ENCODE measurements around the gene MGLL.

The MGLL gene

DNA sequence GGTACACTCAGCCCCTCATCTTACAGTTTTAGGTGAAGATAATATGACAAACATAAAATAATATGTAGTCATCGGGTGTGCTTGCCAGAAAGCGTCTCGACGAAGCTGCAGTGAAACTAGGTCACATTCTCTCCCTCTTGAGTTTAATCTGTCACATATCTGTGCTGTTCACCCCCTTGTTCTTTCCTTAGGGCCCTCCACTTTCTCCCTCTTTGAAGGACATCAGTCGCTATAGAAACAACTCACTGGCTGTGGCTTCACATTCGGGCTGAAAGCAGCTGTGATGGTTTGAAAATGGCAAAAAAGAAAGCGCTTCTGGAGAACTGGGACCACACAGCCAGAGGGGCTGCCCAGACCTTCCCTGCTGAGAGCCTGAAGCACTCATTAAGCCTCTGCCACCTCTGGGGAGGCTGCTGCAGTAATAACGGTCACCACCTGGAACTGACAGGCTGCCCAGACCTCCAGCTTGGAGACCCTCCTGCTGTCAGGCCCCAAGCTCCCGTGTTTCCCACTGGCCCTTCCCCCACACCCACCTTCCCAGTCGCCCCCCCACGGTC lies 99.2 kb downstream of the MGLL start:
- no peak for DNase-seq (ENCODE audit: low read depth, low spot score)

DNA sequence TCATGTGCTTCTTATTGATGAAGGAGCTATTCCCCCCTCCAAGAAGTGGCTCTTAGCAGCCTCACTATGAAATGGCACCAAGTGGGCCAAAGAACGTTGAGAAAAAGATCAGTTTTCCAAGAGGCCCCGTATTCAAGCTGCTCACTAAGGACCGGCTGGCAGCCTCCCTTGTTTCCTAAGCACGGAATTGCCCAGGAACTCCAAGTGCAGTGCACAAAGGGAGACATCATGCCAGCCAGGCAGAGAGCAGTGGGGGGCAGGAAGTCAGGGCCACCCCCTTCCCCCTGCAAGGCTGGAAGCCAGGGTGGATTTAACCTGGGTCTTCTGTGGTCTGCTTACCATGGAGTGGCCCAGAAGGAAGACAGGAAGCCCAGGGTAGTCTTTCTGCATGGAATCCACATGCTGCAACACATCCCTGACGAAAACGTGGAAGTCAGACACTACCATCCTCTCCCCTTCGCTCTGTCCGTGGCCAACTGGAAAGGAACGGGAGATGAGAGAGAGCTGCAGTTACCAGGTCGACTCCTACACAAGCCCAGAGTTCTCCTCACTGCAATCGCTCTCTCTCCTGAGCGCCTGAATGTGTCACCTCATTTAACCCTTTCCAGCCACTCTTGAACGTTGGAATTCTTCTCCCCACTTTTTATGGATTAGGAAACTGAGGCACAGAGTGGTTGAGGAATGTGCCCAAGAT lies 100.1 kb downstream of the MGLL start:
- no peak for DNase-seq (ENCODE audit: low read depth, low spot score)

DNA sequence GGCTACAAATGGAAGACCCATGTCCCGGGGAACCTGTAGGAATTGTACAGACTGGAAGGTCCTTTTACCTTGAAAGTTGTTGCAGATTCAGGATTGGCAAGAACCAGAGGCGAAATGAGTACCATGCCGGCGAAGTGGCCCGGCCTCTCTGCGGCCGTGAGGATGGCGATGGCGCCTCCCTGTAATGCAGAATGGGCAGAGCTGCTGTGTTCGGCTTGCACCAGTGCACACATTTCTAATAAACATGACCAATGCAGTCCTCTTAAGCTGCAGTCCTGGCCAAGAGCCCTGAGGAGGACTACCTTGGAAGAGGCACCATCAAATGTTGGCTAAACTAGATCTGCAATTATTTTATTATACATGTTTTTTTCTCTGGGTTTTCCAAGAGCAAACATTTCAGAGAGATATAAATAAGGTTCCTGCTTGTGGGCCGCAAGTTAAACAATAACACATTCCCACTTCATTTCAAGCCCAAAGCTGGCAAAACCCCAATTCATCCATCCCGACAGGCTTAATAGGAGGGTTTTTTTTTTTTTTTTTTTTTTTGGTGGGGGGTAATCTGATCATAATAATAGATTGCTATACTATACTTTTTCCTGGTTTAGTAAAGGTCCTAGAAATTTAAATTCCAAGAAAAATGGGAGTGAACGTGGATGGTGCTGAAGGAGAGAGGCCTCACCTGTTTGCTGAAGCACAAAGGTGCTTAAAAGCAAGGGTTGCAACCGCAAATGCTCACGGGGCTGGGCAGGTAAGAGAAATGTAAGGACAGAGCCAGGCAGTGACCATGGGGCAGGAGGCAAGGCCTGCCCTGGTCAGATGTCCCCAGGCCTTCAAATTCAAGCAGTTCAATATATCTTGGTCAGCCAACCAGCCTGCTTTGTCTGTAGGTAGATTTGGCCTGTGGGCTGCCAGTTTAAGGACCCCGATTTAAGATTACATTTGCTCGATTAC lies 101.1 kb downstream of the MGLL start:
- DNase-seq (ENCODE audit: low read depth, low spot score): no peak

DNA sequence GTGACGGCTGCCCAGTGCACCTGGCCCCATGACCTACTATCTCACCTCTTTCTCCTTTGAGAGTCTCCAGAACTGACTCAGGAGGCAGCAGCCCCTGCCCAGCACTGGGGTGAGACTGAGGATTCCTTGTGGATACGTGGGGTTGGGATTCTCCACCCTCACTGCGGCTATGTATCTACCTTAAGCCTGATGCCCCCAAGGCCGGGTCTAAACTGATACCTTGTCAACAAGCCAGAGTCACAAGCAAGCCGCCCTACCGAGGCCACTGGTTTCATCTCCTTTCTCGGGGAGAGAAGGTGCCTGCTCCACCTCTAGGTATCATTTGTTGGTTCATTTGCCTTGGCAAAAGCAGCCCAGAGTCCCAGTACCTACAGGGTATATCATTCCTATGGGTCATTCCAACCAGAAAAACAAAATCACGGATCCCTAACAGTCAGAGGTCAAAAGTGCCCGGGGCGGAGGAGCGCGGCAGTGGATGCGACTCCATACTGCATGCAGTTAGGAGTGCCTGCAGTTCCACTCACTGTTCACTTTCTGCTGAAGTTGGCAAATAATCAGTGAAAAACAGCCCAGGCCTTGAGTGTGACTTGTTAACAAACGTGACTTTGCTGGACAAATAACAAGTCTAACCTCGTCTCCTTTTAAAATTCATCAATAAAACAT lies 102.0 kb downstream of the MGLL start:
- no peak for DNase-seq (ENCODE audit: low read depth, low spot score)

DNA sequence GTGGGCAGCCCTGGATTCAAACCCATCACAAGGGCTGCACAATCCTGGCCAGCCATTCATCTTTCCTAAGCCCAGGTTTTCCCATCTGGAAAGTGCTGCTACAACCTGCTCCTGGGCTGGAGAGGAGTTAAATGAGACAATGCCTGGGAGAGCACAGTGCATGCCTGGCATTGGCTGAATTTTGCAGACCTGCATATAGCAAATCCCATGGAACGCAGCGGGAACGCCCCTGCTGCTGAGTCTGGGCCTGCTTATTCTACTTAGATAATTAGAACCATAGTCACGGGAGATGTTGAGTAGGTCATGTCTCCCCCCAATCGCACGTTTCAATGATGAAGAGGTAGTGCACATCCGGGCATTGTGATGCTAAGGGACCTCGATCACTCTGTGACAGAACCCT lies 102.9 kb downstream of the MGLL start:
- DNase-seq (ENCODE audit: low read depth, low spot score): no peak

DNA sequence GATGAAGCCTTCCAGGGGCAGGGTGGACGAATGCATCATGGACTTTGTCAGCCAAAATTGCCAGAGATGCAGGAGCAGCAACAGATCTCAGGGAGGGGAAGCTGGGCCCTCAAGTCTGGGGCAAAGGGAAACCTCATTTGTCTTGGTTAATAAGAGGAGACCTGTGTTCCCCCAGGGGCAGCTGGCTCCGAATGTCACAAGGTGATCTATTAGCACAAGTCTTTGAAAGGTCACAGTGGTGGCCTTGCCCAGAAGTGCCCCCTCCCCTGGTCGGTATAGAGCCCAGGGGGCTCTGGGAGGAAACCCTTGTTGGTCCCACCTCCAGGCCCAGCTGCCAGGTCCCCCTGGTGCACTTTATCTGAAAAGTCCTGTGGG lies 103.4 kb downstream of the MGLL start:
- DNase-seq (ENCODE audit: low read depth, low spot score): no peak

DNA sequence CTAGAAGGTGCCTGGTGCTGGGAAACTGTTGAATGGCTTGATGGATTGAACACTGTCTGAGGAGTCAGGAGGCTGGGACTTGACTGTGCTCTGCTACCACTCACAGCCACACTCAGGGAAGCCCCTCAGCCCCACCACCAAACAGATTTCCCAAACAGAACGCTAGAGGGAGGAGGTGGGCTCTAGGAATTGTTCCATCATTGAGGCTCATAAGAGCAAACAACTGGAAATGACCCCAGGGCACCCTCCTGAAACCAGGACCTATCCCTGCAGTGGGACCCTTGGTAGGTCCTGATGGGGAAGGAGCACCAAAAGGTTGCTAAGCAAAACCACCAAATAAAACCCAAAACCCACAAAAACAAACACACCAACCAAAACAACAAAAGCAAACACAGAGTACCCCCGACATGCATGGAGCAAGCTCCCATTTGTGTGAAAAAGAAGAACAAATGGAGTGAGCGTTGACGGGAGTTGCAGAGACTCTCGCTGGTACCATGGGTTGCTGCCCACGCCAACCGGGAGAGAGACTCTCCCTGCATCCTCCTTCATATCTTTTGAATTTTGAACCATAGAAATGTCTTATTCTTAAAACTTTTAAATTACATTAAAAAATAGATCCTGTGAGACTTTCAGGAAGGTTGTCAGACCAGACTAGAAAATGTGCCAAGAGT lies 103.9 kb downstream of the MGLL start:
- DNase-seq (ENCODE audit: low read depth, low spot score): no peak

DNA sequence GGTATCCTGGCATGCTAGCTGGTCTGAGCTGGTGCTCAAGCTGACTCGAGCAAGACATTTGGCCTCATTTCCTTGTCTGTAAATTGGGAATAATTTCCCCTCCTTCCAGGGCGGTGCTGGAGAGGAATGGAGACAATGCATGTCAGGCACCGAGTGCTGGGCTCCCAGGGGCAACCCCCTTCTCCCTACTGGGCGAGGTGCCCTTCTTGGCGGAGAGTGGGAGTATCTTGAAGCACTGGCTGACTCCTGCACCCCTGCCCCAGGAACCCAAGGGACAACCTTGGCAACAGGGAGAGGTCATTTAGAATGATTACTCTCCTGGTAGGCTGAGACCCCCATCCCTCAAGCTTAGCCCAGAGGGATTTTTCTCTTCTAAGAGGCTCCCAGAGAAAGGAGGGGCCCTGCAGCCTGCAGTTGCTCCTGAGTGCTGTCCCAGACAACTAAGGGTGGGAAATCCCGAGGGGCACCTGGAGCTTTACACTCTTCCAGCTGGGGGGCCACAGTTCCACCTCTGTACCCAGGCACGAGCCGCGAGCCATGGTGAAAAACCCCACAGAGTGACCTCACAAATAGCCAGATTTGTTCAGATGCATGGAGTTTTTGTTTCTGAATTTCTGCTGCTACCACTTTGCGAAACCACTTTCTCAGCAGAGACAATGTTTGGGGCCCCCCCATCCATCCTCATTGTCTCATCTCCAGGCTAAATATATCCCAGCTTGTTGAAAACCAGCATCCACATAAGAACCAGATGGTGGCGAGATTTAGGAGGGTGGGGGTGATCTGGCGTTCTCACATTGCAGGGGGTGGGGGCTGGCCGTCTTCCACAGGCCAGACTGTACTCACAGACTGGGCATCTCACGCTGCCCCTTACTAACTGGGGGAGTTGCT lies 104.7 kb downstream of the MGLL start:
- DNase-seq (ENCODE audit: low read depth, low spot score): no peak

DNA sequence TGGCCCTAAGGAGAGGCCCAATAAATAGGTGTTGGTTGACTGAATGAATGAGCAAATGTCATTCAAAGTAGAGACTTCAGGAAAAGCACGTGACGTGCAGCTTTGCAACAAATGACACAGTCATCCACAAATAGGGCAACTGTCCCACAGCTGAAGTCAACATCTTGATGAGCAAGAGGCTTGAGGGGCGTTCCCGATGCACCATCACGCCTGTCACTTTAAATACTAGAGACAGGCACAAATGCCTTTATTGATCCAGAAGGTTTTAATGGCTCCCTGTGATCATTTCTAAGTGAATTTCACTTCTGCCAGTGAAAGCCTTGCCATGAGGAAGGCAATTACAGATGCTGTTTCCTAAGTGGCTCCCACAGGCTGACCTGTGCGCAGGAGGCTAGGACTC lies 105.9 kb downstream of the MGLL start:
- no peak for DNase-seq (ENCODE audit: low read depth, low spot score)

DNA sequence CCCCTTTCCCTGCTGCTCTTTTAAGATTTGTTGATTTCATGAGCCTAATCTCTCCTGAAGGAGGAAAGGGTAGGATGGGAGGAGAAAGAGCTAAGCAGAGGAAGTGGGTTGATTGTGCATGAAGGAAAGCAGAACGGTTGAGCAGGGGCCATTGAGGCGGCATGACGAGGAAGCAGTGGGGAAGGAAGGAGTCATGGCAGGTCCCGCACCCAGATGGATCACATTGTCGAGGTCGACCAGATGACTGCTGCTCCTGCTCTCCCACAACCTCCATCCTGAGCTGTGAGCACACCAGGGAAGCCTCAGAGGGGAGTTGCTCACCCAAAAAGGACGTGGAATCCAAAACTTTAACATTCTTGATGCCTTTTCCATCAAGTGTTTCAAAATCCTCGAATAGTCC lies 106.8 kb downstream of the MGLL start:
- DNase-seq (ENCODE audit: low read depth, low spot score): no peak

DNA sequence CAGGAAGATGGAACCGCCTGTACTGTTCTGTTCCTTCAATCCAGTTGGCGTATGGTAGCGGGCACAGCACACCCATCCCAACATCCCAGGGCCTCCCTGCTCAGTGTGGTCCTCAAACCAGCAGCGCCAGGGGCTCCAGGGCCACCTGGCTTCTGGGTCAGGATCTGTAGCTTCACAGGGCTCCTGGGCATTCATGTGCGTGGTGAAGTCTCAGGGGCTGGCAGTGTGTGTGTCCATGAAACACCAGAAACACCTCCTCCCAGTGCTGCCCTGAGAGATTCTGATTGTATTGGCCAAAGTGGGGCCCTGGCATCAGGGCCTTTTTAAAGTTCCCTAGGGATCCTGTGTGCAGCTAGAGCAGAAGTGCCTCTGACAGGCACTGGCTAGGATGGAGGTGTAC lies 107.4 kb downstream of the MGLL start:
- DNase-seq (ENCODE audit: low read depth, low spot score): no peak

DNA sequence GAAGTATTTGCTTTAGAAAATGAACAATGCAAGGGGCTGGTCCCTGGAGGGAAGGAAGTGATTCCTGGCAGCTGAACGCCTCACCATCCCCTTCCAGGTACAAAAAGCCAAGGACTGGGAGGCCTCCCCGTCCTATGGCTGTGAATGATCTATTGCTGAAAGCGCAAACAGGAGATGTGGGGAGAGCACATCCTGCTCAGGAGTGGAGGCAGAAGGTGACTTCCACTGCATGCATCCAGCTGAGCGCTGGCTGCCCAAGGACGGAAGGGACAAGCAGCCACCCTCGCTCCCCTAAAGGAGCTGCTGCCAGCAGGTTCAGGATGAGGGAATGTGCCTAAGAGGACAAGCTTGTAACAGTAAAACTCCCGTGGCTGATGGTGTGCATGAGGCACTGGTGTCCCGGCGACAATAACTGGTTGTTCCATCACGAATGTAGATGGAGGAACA lies 108.2 kb downstream of the MGLL start:
- DNase-seq (ENCODE audit: low read depth, low spot score): no peak

DNA sequence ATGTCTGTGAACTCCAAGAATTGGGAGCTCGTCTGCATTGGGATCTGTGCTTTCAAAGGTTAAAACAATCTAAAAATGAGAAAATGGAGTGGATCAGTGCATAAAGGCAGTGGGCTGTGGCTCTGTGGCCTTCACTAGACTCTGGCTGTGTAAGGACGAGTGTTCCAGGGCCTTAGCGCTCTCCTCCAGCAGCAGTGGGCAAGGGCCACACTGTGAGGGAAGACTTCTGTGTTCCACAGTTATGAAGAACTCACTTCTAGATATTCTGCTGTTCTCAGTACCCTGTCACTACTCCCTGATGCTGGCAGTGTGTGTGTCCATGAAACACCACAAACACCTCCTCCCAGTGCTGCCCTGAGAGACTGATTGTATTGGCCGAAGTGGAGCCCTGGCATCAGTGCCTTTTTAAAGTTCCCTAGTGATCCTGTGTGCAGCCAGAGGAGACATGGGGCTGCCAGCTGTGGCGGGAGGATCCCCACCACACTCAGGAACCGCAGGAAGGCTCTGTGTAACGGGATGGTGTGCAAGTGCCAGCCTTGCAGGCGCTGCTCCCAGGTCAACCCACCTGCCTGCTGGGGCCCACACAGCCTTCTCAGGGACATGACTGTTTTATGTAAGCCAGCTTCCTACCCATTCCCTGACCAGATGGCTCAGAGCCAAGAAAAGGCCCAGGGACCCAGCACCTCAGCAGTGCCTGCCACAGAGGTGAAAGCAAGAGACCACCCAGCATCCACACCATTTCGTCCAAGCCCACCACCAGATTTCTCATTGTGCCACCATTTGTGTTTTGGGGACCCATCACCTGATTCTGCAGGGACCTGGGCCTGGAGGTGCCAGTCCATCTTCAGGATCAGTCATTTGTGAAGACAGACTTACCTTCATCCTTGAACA lies 109.2 kb downstream of the MGLL start:
- DNase-seq (ENCODE audit: low read depth, low spot score): no peak

DNA sequence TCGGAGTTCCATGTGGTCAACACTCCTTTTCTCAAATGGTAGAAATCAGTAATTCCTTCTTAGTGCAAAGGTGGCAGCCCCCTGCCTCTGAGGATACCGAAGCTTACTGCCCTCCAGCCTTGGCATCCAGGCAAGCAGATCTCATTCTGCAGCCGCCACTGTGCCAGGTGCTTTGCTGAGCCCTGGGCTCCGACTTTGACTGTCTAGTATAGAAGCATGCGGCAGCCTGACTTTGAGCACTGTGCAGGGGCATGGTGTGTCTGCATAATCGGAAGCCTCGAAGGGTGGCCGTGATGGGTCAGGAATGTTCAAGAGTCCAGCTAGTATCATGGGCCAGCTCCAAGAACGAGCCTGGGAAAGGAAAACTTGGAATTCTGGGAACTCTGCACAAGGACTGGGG lies 109.9 kb downstream of the MGLL start:
- no peak for DNase-seq (ENCODE audit: low read depth, low spot score)

DNA sequence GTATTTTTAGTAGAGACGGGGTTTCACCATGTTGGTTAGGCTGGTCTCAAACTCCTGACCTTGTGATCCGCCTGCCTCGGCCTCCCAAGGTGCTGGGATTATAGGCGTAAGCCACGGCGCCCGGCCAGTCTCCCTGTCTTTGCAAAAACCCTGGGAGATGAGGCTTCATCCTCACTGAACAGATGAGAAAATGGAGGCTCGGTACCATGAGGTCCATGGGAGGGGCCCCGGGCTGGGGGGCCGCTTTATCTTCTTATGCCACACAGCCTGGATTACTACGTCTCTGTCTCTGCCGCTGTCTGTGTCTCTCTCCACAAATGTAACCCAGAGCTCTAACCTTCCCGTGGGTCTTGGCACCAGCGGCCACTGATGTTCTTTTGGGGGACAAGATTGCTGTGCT lies 110.4 kb downstream of the MGLL start:
- DNase-seq (ENCODE audit: low read depth, low spot score): no peak

DNA sequence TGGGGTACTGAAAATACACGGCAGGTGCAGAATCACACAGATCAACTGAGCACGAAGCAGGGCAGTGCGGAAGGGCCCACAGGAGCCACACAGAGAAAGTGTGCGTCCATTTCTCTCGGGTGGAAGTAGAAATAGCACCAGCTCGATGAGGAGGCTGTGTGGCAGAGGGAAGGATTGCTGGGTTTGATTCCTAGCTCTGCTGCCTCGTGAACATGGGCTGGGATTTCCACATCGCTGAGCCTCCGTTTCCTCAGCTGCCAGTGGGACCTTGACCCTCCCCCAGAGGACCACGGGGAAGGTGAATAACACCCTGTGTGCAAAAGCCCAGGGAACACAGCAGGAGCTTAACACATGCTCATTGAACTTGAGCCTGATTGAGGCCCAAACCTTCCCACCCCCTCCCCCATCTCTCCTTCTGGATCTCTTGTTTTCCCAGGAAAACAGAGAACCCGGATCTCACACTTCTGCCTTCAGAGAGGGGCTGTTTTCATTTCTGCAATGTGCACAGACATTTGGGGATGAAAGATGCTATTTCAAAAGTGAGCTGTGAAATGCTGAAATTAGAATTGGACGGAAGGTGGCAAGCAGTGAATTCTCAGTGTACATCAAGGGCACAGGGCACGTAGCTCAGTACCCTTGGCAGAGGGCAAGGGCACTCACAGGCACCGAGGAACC lies 111.2 kb downstream of the MGLL start:
- DNase-seq (ENCODE audit: low read depth, low spot score): no peak

DNA sequence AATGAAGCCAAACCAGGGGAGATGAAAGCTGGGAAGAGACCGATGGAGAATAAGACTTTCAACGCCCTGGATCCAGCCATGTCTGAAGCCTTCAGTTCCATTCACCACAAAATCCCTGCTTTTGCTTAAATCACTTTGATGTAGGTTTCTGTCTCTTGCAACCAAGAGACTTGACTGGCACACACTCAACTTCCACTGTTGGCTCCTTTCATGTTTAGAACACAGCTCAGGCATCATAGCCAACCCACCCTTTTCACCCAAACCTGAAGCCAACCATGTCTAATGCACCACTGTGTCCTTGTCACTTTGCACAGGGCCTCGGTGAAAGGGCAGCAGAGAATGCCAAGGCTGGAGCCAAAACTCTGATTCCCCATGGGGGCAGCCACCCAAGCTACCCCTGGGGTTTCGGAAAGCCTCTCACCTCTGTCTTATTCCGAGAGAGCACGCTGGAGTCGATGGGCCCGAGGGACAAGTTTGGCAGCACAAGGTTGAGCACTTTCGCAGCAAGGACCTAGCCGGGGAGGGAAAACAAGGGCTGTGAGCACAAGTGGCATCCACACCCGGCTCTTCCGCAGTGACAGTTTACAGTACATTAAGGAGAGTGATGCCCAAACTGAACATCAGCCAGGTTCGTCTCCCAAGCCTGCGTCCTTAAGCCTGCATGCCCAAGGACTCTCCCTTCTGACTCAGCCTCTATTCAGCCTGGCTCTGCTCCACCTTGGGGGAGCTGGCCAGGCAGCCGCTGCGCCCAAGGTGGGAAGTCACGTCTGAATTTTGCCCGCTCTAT lies 112.0 kb downstream of the MGLL start:
- no peak for DNase-seq (ENCODE audit: low read depth, low spot score)
